ENCODE results near the gene FBXW9.

Gene FBXW9

GRCh38 chr19:12655546-12655945, 40.9 kb downstream of the FBXW9 start:
- H3K4me1 ChIP-seq (ENCODE audit: control insufficient read depth, insufficient read depth, low read length), result no peaks in the 10 kb centered on the region
- ChIA-PET POLR2A (no interaction called here), CTCF (no interaction called here)
- H3K36me3 ChIP-seq (ENCODE audit: control insufficient read depth in 2 of 2, insufficient read depth in 1 of 2, low read length in 2 of 2), result peaks cover 5 to 55% of the 10 kb centered on the region in 2 experiments; a peak in 2 of 3 replicates
- no peak overlapping the region for H3K27ac ChIP-seq (ENCODE audit: extremely low read depth, low read depth, low read length)
- H3K9me3 ChIP-seq (ENCODE audit: control insufficient read depth, insufficient read depth, low read depth, low read length), result no peaks in the 10 kb centered on the region
- TF ChIP-seq ZNF654 (tag by site-specific recombination; IDR thresholded peaks at IDR 0.05; ENCODE audit: low read depth) (no peak), ZNF600 (tag by site-specific recombination; IDR thresholded peaks at IDR 0.05) (no peak), ZNF707 (tag by site-specific recombination; IDR thresholded peaks at IDR 0.05) (no peak), KLF16 (tag by site-specific recombination; IDR thresholded peaks at IDR 0.05) (no peak), ELK4 (IDR thresholded peaks at IDR 0.05; ENCODE audit: borderline replicate concordance, low read depth, low read length) (no peak), ZNF266 (tag by site-specific recombination; IDR thresholded peaks at IDR 0.05; ENCODE audit: low read depth) (no peak), ZNF155 (tag by site-specific recombination; IDR thresholded peaks at IDR 0.05) (no peak), ZNF555 (tag by site-specific recombination; conservative IDR thresholded peaks at IDR 0.05) (no peak), ZXDB (tag by site-specific recombination; IDR thresholded peaks at IDR 0.05) (no peak), ZNF140 (tag by site-specific recombination; IDR thresholded peaks at IDR 0.05) (no peak), KLF1 (tag by site-specific recombination; IDR thresholded peaks at IDR 0.05) (no peak), SETDB1 (IDR thresholded peaks at IDR 0.05; ENCODE audit: insufficient read length, low read length) (no peak)
- TF ChIP-seq, protein P1, sequence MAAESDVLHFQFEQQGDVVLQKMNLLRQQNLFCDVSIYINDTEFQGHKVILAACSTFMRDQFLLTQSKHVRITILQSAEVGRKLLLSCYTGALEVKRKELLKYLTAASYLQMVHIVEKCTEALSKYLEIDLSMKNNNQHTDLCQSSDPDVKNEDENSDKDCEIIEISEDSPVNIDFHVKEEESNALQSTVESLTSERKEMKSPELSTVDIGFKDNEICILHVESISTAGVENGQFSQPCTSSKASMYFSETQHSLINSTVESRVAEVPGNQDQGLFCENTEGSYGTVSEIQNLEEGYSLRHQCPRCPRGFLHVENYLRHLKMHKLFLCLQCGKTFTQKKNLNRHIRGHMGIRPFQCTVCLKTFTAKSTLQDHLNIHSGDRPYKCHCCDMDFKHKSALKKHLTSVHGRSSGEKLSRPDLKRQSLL (tag by site-specific recombination; IDR thresholded peaks at IDR 0.05), result no peak
- no peak overlapping the region for H3K4me3 ChIP-seq (ENCODE audit: low read depth, low read length)

- Histone ChIP-seq H3K4me1 (ENCODE audit: control insufficient read depth, insufficient read depth, low read length) (no peaks in the 10 kb centered on the region), H3K9me3 (ENCODE audit: control insufficient read depth, insufficient read depth, low read depth, low read length) (no peaks in the 10 kb centered on the region), H3K4me3 (ENCODE audit: low read depth, low read length) (no peak overlapping the region), H3K36me3 (ENCODE audit: control insufficient read depth in 2 of 2, insufficient read depth in 1 of 2, low read length in 2 of 2) (peaks cover 5 to 34% of the 10 kb centered on the region in 2 experiments; a peak in 2 of 3 replicates), H3K27ac (ENCODE audit: extremely low read depth, low read depth, low read length) (no peak overlapping the region)
- ChIA-PET CTCF (no interaction called here), POLR2A (no interaction called here)
- TF ChIP-seq ZNF449 (tag by site-specific recombination; IDR thresholded peaks at IDR 0.05) (no peak), SCRT2 (tag by site-specific recombination; IDR thresholded peaks at IDR 0.05) (no peak), ZSCAN4 (tag by site-specific recombination; IDR thresholded peaks at IDR 0.05) (no peak), ZNF510 (tag by site-specific recombination; IDR thresholded peaks at IDR 0.05; ENCODE audit: insufficient replicate concordance) (no peak), ZNF138 (tag by site-specific recombination; IDR thresholded peaks at IDR 0.05; ENCODE audit: borderline replicate concordance) (no peak), ZNF549 (tag by site-specific recombination; IDR thresholded peaks at IDR 0.05) (no peak), ZNF248 (tag by site-specific recombination; IDR thresholded peaks at IDR 0.05) (no peak), ZNF26 (tag by site-specific recombination; IDR thresholded peaks at IDR 0.05) (no peak)
- TF ChIP-seq, protein P2, sequence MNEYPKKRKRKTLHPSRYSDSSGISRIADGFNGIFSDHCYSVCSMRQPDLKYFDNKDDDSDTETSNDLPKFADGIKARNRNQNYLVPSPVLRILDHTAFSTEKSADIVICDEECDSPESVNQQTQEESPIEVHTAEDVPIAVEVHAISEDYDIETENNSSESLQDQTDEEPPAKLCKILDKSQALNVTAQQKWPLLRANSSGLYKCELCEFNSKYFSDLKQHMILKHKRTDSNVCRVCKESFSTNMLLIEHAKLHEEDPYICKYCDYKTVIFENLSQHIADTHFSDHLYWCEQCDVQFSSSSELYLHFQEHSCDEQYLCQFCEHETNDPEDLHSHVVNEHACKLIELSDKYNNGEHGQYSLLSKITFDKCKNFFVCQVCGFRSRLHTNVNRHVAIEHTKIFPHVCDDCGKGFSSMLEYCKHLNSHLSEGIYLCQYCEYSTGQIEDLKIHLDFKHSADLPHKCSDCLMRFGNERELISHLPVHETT (tag by site-specific recombination; IDR thresholded peaks at IDR 0.05), result no peak
These were observed 44.2 kb downstream of the FBXW9 start for GRCh38 chr19:12652219-12652618.
